HCT116 (cell line): Measurements from ENCODE around the gene ORMDL2. TPM values are rescaled to one million over a fixed set of nuclear protein-coding genes. Genes with fewer than 3 reads are reported as not detected.

ENCODE experiments used
- ATAC-seq: fragments of 200-7000 bp; cut with Tn5 transposase; 2 replicates; pipeline ENCODE4 v1.9.1; 2020; ENCODE audit warnings: mild to moderate bottlenecking, moderate library complexity
- BruUV-seq: library from RNA; stranded (reverse); fragments of 400-500 nt; replicated peaks from 2 replicates; lab custom pipeline; 2021; lab: Mats Ljungman, UMichigan
- CTCF ChIA-PET: fragments of 300-600 bp; sonication (Branson Sonifier 250); formaldehyde crosslinking; loops from one replicate; lab custom pipeline; 2021; ENCODE audit warnings: antibody characterized with exemption; lab: Charles Lee
- POLR2A ChIA-PET: fragments of 300-600, 350-600 bp; sonication (Branson Sonifier 250); formaldehyde crosslinking; loops from one replicate; lab custom pipeline; 2021; ENCODE audit warnings: antibody characterized with exemption; lab: Charles Lee
- RAD21 ChIA-PET, 2 experiments: fragments of 300-600 bp; sonication (Branson Sonifier 250); formaldehyde crosslinking; loops; one replicate each; lab custom pipeline; 2023; ENCODE audit warnings: low total read pairs in 2 of 2; ENCODE audit not compliant: uncharacterized antibody in 2 of 2, unreplicated experiment in 2 of 2, low non-redundant PET in 1 of 2; lab: Charles Lee
- DNase-seq: peaks from one replicate; pipeline ENCODE4 v3.0.0-alpha.2; 2010; ENCODE audit warnings: low read depth, low spot score
- H2AFZ ChIP-seq: fragments of 200-600 bp; shearing (Covaris generic), sonication (generic); 2 replicates; pipeline ENCODE4 v1.6.1; 2017; ENCODE audit warnings: low read depth, mixed run types, mixed read lengths, antibody characterized with exemption, low read length; ENCODE audit not compliant: poor library complexity, severe bottlenecking
- H3K27ac ChIP-seq: 2 replicates; pipeline ENCODE4 v1.5.1; 2012; ENCODE audit warnings: low read depth, low read length
- H3K27me3 ChIP-seq: fragments of 200-600 bp; sonication (generic); 2 replicates; pipeline ENCODE4 v1.6.1; 2016; ENCODE audit warnings: mixed run types, low read length, mixed read lengths; ENCODE audit not compliant: insufficient read depth
- H3K36me3 ChIP-seq, 2 experiments: fragments of 200-500 bp in 1 of 2; fragments of 200-600 bp in 1 of 2; sonication (Bioruptor generic) in 1 of 2; sonication (generic) in 1 of 2; 2 replicates each; pipeline versions ENCODE4 v1.5.1 to v1.6.1; 2014 to 2016; ENCODE audit warnings: low read length in 2 of 2, inconsistent platforms in 1 of 2, mixed read lengths in 1 of 2, mixed run types in 1 of 2; ENCODE audit not compliant: insufficient read depth in 2 of 2, control insufficient read depth in 1 of 2
- H3K4me1 ChIP-seq, 2 experiments: fragments of 200-600 bp in 1 of 2; sonication (generic) in 1 of 2; 2 replicates each; pipeline versions ENCODE4 v1.5.1 to v1.6.1; 2012 to 2017; ENCODE audit warnings: low read length in 2 of 2, inconsistent platforms in 1 of 2, mild to moderate bottlenecking in 1 of 2, mixed read lengths in 1 of 2, mixed run types in 1 of 2, moderate library complexity in 1 of 2; ENCODE audit not compliant: insufficient read depth in 2 of 2, control insufficient read depth in 1 of 2
- H3K4me2 ChIP-seq: fragments of 200-600 bp; sonication (generic); 2 replicates; pipeline ENCODE4 v1.6.1; 2017; ENCODE audit warnings: mixed run types, low read length, mixed read lengths
- H3K4me3 ChIP-seq, 2 experiments: fragments of 200-600 bp in 1 of 2; sonication (generic) in 1 of 2; replicated peaks in 1 of 2; 2 replicates each; pipeline ENCODE4 v1.5.1; 2011 to 2016; ENCODE audit warnings: low read length in 2 of 2, control low read depth in 1 of 2, low read depth in 1 of 2, mild to moderate bottlenecking in 1 of 2, mixed read lengths in 1 of 2, mixed run types in 1 of 2
- H3K79me2 ChIP-seq: fragments of 200-600 bp; sonication (generic); 2 replicates; pipeline ENCODE4 v1.6.1; 2017; ENCODE audit warnings: mild to moderate bottlenecking, mixed run types, low read length, moderate library complexity, mixed read lengths; ENCODE audit not compliant: insufficient read depth
- H3K9ac ChIP-seq: fragments of 200-600 bp; sonication (generic); 2 replicates; pipeline ENCODE4 v1.6.1; 2016; ENCODE audit warnings: low read length, mixed read lengths
- H3K9me2 ChIP-seq: fragments of 200-600 bp; sonication (generic), shearing (Covaris generic); 2 replicates; pipeline ENCODE4 v1.6.1; 2017; ENCODE audit warnings: mixed run types, mild to moderate bottlenecking, moderate library complexity; ENCODE audit not compliant: insufficient read depth
- H3K9me3 ChIP-seq, 2 experiments: fragments of 200-500 bp in 1 of 2; fragments of 200-600 bp in 1 of 2; sonication (Bioruptor generic) in 1 of 2; sonication (generic) in 1 of 2; 2 replicates each; pipeline ENCODE4 v1.6.1; 2014 to 2017; ENCODE audit warnings: low read length in 2 of 2, mixed read lengths in 2 of 2, inconsistent platforms in 1 of 2, low read depth in 1 of 2, mild to moderate bottlenecking in 1 of 2, mixed run types in 1 of 2, moderate library complexity in 1 of 2; ENCODE audit not compliant: control insufficient read depth in 1 of 2, insufficient read depth in 1 of 2
- H4K20me1 ChIP-seq: fragments of 200-600 bp; sonication (generic), shearing (Covaris generic); 2 replicates; pipeline ENCODE4 v1.6.1; 2017; ENCODE audit warnings: mixed run types, mild to moderate bottlenecking, moderate library complexity; ENCODE audit not compliant: insufficient read depth
- ELF1 ChIP-seq: IDR thresholded peaks from 2 replicates; pipeline ENCODE4 v1.6.1; 2012; ENCODE audit warnings: low read depth, borderline replicate concordance
- POLR2AphosphoS5 ChIP-seq: IDR thresholded peaks from 2 replicates; pipeline ENCODE4 v1.6.1; 2011; ENCODE audit warnings: mild to moderate bottlenecking, low read depth, low read length, moderate library complexity
- SP1 ChIP-seq: IDR thresholded peaks from 2 replicates; pipeline ENCODE4 v1.6.1; 2012; ENCODE audit warnings: low read depth
- YY1 ChIP-seq: IDR thresholded peaks from 2 replicates; pipeline ENCODE4 v1.6.1; 2011; ENCODE audit warnings: low read length, low read depth, moderate library complexity, mild to moderate bottlenecking; ENCODE audit not compliant: insufficient replicate concordance; ENCODE audit errors: extremely low read depth
- intact Hi-C: fragments of 100-400 bp; cut with micrococcal nuclease; formaldehyde crosslinking; loops from 2 replicates; pipeline ENCODE4 v1.10.0; 2022
- total RNA-seq: library from RNA; stranded (reverse); gene quantifications from one replicate; pipeline ENCODE4 v1.2.1, GENCODE V29; 2021; ENCODE audit not compliant: unreplicated experiment
- TF ChIP-seq, protein P1 (sequence below), 3 experiments: fragments of 200-600 bp in 1 of 3; sonication (generic) in 1 of 3; IDR thresholded peaks in 2 of 3; conservative IDR thresholded peaks in 1 of 3; 2 replicates each; pipeline ENCODE4 v1.5.1; 2012 to 2017; ENCODE audit warnings: low read depth in 2 of 3, low read length in 2 of 3, antibody characterized with exemption in 1 of 3, borderline replicate concordance in 1 of 3, control low read depth in 1 of 3, mild to moderate bottlenecking in 1 of 3, mixed read lengths in 1 of 3, mixed run types in 1 of 3, moderate library complexity in 1 of 3; ENCODE audit not compliant: insufficient read depth in 1 of 3
- TF ChIP-seq, protein P2 (sequence below): IDR thresholded peaks from 2 replicates; pipeline ENCODE4 v1.6.1; 2012; ENCODE audit warnings: low read depth
- TF ChIP-seq, protein P3 (sequence below): IDR thresholded peaks from 2 replicates; pipeline ENCODE4 v1.6.1; 2012

The ORMDL2 gene
- total RNA-seq, 1 experiment from 2014 or later = 25.5 TPM

DNA sequence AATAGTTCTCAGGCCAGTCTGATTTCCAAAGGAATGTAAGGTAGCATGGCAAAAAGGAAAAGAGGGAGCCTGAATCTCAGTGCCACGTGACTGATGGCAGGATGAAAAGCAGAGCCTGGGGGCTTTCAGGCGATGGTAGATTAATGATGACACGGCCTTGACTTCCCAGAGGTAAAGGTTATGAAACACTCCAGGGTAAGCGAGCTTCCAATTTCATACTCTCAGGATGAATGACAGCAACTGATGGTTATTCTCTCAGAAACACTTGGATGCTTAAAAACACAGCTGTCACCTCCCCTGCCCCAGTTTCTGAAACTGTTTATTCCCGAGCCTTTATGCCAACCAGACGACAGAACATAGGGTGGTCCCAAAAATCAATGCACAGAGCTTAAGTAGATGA, 46.1 kb upstream of the ORMDL2 start (continued):
- TF ChIP-seq, protein P1, sequence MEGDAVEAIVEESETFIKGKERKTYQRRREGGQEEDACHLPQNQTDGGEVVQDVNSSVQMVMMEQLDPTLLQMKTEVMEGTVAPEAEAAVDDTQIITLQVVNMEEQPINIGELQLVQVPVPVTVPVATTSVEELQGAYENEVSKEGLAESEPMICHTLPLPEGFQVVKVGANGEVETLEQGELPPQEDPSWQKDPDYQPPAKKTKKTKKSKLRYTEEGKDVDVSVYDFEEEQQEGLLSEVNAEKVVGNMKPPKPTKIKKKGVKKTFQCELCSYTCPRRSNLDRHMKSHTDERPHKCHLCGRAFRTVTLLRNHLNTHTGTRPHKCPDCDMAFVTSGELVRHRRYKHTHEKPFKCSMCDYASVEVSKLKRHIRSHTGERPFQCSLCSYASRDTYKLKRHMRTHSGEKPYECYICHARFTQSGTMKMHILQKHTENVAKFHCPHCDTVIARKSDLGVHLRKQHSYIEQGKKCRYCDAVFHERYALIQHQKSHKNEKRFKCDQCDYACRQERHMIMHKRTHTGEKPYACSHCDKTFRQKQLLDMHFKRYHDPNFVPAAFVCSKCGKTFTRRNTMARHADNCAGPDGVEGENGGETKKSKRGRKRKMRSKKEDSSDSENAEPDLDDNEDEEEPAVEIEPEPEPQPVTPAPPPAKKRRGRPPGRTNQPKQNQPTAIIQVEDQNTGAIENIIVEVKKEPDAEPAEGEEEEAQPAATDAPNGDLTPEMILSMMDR (IDR thresholded peaks at IDR 0.05 in 2 of 3, conservative IDR thresholded peaks at IDR 0.05 in 1 of 3; ENCODE audit: borderline replicate concordance in 1 of 3, insufficient read depth in 1 of 3, low read depth in 2 of 3, low read length in 2 of 3) = no peak
- no peak for TF ChIP-seq YY1

DNA sequence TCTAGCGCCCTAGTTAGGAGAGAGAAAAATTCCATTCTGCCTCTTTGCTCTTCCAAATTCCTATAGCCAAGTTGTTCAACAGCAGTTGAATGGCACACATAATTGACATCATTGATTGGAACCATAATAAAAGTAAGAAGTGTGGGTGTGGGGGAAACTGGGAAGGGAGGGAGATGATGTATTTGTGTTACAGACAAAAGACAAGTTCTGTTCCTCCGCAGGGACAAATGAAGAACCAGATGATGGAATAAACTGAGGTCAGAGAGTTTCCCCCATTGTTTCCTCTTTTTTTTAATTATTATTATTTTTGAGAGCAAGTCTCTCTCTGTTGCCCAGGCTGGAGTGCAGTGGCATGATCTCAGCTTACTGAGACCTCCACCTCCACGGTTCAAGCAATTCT, 40.0 kb upstream of the ORMDL2 start:
- no peak for ATAC-seq
- Histone ChIP-seq H3K27ac (no peak overlapping the region), H3K4me2 (no peak overlapping the region), H3K27me3 (no peaks in the 10 kb centered on the region), H3K9me2 (no peaks in the 10 kb centered on the region), H3K79me2 (peaks cover 21% of the 10 kb centered on the region; the same call in 1 of the 2 replicates), H3K9me3 (no peaks in the 10 kb centered on the region), H2AFZ (no peak overlapping the region), H3K4me1 (no peaks in the 10 kb centered on the region), H3K36me3 (peaks cover 15 to 24% of the 10 kb centered on the region in 2 experiments), H3K4me3 (no peak overlapping the region), H4K20me1 (0 out of 2 replicates have a peak, but pooled peaks cover 4% of the 10 kb centered on the region), H3K9ac (no peak overlapping the region)
- TF ChIP-seq SP1 = no peak
- no peak for TF ChIP-seq POLR2AphosphoS5
- TF ChIP-seq, protein P1 (IDR thresholded peaks at IDR 0.05 in 2 of 3, conservative IDR thresholded peaks at IDR 0.05 in 1 of 3; ENCODE audit: borderline replicate concordance in 1 of 3, insufficient read depth in 1 of 3, low read depth in 2 of 3, low read length in 2 of 3) = no peak
- TF ChIP-seq, protein P2, sequence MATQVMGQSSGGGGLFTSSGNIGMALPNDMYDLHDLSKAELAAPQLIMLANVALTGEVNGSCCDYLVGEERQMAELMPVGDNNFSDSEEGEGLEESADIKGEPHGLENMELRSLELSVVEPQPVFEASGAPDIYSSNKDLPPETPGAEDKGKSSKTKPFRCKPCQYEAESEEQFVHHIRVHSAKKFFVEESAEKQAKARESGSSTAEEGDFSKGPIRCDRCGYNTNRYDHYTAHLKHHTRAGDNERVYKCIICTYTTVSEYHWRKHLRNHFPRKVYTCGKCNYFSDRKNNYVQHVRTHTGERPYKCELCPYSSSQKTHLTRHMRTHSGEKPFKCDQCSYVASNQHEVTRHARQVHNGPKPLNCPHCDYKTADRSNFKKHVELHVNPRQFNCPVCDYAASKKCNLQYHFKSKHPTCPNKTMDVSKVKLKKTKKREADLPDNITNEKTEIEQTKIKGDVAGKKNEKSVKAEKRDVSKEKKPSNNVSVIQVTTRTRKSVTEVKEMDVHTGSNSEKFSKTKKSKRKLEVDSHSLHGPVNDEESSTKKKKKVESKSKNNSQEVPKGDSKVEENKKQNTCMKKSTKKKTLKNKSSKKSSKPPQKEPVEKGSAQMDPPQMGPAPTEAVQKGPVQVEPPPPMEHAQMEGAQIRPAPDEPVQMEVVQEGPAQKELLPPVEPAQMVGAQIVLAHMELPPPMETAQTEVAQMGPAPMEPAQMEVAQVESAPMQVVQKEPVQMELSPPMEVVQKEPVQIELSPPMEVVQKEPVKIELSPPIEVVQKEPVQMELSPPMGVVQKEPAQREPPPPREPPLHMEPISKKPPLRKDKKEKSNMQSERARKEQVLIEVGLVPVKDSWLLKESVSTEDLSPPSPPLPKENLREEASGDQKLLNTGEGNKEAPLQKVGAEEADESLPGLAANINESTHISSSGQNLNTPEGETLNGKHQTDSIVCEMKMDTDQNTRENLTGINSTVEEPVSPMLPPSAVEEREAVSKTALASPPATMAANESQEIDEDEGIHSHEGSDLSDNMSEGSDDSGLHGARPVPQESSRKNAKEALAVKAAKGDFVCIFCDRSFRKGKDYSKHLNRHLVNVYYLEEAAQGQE = no peak
- TF ChIP-seq, protein P3, sequence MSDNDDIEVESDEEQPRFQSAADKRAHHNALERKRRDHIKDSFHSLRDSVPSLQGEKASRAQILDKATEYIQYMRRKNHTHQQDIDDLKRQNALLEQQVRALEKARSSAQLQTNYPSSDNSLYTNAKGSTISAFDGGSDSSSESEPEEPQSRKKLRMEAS = no peak
- no peak for TF ChIP-seq ELF1
- TF ChIP-seq YY1 = no peak
- ChIA-PET RAD21 (no interaction called here), CTCF (no interaction called here), POLR2A (no interaction called here)
- intact Hi-C loops = no loop called here
- no TSS peak for BruUV-seq
- no peak for DNase-seq
